HS-5 (cell line): ENCODE results near the gene UGGT2.
"Not testable (repeated sequence)": the region's sequence is repeated elsewhere in the genome, so short reads cannot be mapped to it uniquely, and the experiment has no call there.

Source experiments
- DNase-seq: peaks from one replicate; pipeline ENCODE4 v3.0.0-alpha.2; 2012; ENCODE audit warnings: low read depth

The UGGT2 gene

DNA sequence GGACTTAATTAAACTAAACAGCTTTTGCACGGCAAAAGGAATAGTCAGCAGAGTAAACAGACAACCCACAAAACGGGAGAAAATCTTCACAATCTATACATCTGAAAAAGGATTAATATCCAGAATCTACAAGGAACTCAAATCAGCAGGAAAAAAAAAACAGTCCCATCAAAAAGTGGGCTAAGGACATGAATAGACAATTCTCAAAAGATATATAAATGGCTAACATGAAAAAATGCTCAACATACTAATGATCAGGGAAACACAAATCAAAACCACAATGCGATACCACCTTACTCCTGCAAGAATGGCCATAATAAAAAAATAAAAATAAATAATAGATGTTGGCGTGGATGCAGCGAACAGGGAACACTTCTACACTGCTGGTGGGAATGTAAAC, 1.7 kb downstream of the UGGT2 start:
- not testable (repeated sequence) for DNase-seq

DNA sequence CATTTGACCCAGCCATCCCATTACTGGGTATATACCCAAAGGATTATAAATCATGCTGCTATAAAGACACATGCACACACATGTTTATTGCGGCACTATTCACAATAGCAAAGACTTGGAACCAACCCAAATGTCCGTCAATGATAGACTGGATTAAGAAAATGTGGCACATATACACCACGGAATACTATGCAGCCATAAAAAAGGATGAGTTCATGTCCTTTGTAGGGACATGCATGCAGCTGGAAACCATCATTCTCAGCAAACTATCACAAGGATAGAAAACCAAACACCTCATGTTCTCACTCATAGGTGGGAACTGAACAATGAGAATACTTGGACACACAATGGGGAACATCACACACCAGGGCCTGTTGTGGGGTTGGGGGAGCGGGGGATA, 2.2 kb downstream of the UGGT2 start:
- DNase-seq: not testable (repeated sequence)

DNA sequence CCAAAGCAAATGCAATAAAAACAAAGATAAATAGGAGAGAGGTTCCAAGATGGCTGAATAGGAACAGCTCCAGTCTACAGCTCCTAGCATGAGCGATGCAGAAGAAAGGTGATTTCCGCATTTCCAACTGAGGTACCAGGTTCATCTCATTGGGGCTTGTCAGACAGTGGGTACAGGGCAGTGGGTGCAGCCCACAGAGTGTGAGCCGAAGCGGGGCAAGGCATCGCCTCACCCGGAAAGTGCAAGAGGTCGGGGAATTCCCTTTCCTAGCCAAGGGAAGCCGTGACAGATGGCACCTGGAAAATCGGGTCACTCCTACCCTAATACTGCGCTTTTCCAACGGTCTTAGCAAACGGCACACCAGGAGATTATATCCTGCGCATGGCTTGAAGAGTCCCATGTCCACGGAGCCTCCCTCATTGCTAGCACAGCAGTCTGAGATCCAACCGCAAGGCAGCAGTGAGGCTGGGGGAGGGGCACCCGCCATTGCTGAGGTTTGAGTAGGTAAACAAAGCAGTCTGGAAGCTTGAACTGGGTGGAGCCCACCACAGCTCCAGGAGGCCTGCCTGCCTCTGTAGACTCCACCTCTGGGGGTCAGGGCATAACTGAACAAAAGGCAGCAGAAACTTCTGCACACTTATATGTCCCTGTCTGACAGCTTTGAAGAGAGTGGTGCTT, 6.6 kb downstream of the UGGT2 start:
- DNase-seq: not testable (repeated sequence)

DNA sequence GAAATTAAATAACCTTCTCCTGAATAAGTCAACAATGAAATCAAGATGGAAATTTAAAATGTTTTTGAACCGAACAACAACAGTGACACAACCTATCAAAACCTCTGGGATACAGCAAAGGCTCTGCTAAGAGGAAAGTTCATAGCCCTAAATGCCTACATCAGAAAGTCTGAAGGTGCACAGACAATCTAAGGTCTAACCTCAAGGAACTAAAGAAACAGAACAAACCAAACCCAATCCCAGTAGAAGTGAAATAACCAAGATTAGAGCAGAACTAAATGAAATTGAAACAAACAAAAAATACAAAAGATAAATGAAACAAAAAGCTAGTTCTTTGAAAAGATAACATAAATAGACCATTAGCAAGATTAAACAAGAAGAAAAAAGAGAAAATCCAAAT, 9.0 kb downstream of the UGGT2 start:
- no peak for DNase-seq

DNA sequence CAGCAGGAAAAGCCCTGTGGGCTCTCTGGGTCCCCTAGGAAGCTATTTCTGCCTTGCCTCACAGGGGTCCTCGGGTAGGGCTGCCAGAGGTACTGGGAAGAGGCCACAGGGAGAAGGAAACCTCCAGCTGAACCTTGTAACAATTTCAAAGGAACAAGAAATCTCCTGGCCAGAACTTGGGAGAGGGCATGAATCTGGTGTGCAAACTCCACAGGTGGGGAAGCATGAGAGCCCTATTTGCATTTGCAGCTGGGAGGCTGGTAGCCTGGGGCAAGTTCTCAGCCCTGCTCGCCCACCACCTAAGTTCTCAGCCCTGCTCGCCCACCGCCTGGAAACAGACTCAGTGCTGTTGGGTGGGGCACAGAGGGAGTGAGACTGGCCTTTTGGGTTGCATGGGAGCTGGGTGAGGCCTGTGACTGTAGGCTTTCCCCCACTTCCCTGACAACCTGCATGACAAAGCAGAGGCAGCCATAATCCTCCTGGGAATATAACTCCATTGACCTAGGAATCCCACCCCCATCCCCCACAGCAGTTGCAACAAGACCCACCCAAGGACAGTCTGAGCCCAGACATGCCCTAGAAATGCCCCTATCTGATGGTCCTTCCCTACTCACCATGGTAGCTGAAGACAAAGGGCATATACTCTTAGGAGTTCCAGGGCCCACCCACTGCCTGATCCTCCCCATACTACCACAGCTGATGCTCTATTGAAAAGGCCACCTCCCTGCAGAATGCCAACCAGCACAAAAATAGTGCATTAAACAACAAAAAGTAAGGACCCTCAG, 11.7 kb downstream of the UGGT2 start:
- DNase-seq: no peak

DNA sequence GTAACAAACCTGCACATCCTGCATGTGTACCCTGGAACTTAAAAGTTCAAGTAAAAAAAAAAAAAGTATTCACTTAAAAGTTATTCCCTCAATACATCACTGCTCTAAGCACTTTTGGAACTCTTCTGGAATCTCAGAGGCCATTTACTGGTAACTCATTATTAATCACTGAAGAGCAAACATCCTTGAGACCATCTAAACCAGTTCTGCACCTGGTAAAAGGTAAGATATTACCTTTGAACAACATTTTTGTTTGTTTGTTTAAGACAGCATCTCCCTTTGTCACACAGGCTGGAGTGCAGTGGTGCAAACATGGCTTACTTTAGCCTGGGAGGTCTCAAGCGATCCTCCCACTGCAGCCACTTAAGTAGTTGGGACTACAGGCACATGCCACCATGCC, 16.7 kb downstream of the UGGT2 start:
- DNase-seq: no peak

DNA sequence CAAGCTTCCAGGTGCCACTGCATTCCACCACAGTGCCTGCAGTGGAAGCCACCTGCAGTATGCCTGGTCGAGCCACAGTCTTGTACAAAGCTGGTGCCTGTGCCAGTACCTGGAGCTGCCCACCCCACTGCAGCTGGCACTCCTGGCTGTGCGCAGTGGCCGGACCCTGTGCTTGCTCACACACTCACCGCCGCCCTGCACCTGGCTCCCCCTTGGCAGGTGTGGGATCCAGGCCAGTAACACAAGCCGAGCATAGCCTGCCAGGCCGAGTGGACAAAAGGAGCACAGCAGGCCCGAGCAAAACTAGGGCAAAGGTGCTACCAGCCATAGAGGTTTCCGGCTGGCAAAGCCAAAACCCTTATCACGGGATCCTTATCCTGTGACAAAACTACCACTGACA, 18.5 kb downstream of the UGGT2 start:
- DNase-seq: no peak

DNA sequence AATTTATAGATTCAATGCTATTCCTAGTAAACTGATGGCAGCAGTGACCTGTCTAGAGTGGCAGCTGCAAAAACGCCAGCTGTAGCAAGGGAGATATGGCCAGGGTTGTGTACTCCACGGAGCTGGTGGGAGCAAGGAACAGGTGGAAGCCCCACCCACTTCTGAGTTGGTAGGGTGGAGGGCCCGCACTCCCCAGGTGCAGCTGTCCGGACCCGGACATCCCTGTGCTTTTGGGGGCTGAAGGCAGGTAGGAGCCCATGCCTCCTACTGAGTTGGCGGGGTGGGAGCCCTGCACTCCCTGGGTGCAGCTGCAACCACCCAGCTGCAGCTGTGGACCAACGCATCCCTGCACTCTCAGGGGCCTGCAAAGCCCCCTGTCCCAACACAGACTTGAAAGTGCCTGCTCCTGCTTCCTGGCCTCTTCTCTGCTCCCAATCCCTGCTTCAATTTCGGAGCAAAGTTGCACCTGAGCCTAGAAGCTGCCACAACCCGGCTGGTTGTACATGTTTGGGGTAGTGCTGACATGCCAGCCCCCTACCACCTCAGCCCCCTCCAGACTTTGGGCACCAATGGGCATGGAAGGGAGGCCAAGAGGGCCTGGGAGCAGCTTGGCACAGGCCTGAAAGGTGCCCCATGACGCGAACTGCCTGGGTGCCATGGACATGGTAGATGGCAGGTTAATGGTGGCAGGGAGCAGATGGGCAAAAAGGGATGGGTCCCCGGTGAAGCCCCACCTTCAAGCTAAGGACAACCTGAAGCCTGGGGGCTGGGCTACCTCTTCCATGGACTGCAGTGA, 19.8 kb downstream of the UGGT2 start:
- DNase-seq: no peak

DNA sequence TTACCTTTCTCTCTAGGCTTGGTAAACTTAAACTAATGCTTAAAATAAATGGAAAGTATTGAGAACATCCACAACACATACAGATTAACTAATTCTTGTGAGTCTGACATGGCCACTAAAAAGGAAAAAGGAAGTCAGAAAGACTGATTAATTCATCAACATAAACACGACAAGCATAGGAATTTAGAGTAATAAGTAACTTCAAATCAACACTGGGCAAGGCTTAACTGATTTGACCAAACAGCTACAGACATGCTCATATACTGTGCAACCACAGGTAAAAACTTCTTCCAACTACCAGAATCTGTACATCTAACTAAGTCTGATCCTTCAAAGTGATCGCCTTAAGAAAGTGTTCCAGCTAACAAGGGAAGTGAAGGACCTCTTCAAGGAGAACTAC, 20.5 kb downstream of the UGGT2 start:
- DNase-seq: no peak

DNA sequence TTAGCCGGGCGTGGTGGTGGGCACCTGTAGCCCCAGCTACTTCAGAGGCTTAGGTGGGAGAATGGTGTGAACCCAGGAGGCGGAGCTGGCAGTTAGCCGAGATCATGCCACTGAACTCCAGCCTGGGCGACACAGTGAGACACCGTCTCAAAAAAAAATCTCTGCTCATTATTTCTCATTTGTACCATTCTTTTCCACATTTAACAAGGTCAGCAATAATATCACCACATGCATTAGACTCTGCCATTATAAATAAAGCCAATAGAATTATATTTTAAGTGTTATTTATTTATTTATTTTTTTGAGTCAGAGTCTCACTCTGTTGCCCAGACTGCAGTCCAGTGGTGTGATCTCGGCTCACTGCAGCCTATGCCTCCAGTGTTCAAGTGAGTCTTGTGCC, 24.2 kb downstream of the UGGT2 start:
- no peak for DNase-seq

DNA sequence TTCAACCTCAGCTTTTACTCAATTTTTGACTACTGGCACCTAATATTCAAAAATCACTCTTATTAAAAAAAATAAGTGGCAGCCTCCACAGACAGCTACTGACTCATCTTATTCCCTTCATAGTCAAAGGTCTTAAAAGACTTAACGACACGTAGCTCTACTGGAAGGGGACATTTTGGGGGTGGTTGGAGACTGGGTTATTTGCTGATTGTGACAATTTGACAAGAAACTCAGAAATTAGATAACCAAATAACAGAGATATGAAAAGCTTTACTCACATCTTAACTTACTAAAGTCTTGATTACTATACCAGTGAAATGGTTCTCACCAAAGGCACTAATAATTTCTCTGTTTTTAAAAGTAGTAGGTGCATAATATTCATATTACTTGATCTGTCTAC, 25.7 kb downstream of the UGGT2 start:
- no peak for DNase-seq

DNA sequence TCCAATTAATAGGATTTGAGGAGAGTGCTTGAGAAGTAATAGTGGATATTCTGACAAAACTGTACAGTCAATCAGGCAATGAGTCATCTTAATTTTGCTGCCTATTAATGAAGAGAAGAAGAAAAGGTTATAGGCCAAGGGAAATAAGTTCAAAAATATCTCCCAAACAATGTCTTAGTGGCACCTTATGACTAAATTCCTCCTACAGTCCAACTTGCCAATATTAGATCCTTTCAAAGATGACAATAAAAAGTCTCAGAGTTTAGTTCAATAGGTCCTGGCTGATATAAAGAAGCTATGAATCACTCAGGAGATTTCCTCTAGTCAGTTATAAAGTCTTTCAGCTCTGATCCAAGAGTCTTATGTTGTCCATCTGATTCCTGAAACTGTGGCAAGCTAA, 27.9 kb downstream of the UGGT2 start:
- DNase-seq: no peak

DNA sequence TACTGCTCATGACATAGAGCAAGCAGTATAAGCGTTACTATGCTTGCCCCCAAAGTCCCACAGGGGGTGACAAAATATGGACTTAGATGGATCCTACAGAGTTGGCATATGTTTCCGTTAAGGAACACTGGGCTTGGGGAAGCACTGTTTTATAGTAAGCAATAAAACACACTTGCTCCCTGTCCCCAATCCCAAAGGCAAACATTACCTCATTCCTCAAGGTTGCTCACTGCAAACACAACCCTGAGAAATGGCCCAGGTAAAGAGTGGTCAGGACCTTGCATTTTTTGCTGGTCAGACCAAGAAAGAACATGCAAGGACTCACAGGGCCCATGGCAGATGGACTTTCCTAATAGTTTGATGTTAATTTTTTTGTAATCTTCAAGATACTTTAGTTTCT, 32.3 kb downstream of the UGGT2 start:
- no peak for DNase-seq

DNA sequence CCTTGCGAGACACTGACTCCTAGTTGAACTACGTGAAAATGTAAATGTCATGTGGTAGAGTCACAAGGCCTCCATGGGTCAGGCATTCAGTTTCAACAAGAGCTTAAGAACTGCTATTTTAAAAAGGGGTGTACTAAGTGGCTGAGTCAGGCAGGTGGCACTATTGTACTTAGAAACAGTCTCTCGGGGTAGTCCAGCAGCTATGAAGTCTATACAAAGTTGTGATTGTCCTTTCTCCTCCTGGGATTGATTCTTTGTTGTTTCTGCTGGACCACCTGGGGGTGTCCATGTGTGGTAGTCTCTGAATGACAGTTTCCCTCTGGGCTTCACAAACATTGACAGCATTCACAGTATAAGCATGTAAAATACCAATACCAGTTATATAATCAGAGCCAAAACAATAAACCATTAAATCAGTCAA, 33.0 kb downstream of the UGGT2 start:
- no peak for DNase-seq

DNA sequence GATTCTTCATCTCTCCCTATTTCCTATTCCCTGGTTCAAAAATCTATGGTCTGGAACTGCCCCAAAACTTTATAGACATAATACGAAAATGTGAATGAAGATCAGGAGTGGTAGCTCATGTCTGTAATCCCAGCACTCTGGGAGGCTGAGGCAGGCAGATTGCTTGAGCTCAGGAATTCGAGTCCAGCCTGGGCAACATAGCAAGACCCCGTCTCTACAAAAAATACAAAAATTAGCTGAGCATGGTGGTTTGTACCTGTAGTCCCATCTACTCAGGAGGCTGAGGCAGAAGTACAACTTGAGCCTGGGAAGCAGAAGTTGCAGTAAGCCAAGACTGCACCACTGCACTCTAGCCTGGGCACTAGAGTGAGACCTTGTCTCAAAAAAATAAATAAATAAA, 35.1 kb downstream of the UGGT2 start:
- DNase-seq: no peak

DNA sequence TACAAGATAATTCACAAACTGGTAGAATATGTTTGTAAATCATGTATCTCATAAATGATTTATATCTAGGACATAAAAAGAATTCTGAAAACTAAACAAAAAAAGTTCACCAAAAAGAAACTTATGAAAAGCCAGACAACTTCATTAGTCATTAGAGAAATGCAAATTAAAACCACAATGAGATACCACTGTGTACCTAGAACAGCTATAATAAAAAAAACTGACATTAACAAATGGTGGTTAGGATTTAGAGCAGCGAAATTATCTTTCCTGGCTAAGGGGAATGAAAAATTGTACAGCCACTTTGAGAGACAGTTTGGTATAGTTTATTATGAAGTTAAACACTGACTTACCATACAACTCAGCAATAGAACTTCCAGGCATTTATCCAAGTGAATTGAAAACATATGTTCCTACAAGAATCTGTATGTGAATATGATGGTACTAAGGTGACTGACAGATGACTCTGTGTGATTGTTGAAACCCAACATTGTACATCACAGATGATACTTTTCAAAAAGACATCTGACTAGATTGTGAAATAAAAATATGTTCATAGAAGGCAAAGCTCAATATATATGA, 41.8 kb downstream of the UGGT2 start:
- DNase-seq: no peak

DNA sequence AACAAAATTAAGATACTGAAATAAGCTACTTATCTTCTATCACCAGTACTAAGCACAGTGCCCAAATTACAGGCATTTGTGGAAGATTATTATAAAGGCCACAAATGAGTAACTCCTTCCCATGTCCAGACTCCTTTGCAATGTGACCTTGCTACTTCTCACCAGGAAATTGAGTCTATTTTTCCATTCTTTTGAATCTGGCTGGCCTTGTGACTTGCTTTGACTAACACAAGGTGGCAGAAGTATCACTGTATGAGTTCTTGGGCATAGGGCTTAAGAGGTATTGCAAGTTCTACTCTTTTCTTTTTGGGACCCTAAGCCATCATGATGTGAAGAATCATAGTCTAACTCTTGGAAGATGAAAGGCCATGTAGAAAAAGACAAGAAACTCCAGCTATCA, 49.9 kb downstream of the UGGT2 start:
- DNase-seq: no peak

DNA sequence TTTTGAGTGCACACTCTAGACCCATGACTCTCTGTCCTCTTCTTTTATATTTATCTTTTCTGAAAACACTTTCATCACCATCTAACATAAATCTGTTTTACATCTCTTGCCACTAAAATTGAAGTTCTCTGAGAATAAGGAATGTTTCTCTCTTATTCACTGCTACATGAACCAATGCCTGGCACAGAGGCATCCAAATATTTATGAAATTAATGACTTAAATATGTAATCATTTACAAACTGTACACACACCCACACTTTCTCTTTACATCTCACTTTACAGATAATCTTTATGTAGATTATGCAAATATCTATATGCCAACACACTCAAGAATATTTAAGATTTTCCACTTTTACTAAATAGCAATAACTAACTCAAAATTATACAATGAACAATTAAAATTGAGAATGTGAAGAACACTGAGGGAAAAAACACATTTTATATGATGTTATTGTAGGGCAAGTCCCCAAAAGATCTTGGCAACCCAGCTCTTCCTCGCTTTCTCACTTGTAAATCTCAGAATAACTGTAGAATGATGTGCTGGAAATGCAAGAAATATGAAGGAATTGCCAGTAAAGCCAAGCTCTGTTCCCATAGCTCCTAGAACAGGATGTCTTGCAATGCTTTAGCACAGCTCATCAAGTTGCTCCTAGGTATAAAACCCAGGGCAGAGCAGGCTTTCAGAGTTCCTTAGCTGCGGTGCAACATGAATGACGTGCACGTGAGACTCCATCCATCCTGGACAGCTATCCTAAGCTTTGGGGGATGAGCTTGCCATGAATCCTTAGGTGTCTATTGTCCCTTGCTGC, 50.7 kb downstream of the UGGT2 start:
- DNase-seq: no peak

DNA sequence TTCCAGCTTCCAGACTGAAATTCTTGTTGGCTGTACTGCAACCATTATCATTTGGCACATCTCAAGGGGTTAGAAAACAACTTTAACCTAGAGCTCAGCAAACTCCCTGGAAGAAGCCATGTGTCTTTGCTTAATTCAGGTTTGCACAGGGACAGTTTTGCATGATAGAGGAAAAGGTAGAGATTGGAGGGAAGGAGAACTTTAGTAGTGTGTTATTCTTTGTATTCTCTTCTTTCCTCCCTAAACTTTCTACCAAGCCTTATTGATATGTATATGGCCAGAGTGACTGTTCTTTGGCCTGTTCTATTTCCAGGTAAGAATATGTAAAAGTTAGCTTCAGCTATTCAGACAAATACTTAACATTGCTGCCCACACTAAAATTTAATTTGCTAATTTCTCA, 53.1 kb downstream of the UGGT2 start:
- no peak for DNase-seq

DNA sequence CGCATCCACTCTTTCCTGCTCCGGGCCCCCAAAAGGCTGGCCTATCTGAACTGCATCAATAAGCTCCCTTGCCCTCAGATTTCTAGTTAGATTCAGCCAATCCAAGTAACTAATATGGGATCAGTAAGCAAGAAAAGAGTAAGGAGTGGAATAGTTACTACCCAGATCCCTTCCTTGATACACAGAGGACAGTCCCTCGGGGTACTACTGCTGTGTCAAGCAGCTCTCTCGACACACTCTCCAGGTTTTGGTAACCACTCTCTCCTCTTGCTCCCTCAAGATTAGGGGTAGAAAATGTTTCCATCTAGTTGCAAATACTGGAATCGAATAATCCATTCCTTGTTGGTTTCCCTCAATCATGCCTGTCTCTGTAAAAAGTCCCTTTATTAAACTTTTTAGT, 65.4 kb downstream of the UGGT2 start:
- DNase-seq: no peak

DNA sequence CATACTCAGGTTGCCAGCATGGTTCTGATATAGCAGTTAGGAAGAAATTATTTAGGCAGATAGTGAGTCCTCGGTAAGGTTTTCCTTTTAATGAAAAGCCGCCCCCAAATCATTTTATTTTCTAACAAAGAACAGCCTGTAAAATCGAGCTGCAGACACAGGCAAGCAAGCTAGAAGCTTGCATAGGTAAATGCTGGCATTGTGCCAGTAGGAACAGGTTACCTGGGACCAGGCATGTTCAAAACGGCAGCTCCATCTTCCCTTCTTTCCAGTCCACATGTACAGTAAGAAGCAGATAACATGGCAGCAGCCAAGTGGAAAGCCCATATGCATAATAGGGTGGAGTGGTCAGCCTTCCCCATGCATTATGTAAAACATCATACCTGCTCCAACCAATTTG, 71.1 kb downstream of the UGGT2 start:
- DNase-seq: no peak

DNA sequence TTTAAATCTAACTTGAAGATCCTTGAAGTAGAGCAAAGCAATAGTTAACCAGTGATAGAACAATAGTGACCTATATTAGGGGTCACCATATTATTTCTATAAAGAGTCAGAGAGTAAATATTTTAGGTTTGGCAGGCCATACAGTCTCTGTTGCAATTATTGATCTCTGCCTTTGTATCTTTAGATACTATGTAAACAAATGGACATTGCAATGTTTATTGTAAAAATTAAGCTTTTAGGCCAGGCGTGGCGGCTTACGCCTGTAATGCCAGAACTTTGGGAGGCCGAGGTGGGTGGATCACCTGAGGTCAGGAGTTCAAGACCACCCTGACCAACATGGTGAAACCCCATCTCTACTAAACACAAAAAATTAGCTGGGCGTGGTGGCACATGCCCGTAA, 80.5 kb downstream of the UGGT2 start:
- DNase-seq: not testable (repeated sequence)
